DND-41 (cell line): ENCODE data around the gene MACF1.
"Not testable (repeated sequence)": the region's sequence is repeated elsewhere in the genome, so short reads cannot be mapped to it uniquely, and the experiment has no call there.

Experiments used
- ATAC-seq: fragments of 200-7000 bp; cut with Tn5 transposase; 3 replicates; pipeline ENCODE4 v1.9.1; 2021; ENCODE audit warnings: low read depth; ENCODE audit not compliant: insufficient read depth
- DNase-seq: peaks from one replicate; pipeline ENCODE4 v3.0.0-alpha.2; 2020
- H2AFZ ChIP-seq: 2 replicates; pipeline ENCODE4 v1.6.0; 2012; ENCODE audit warnings: low read depth, low read length
- H3K27ac ChIP-seq: 2 replicates; pipeline ENCODE4 v1.5.1; 2012; ENCODE audit warnings: low read length, inconsistent platforms
- H3K27me3 ChIP-seq: fragments of 200-600 bp; sonication (generic); 2 replicates; pipeline ENCODE4 v1.6.0; 2012; ENCODE audit warnings: low read length, mild to moderate bottlenecking, inconsistent platforms; ENCODE audit not compliant: insufficient read depth, poor library complexity
- H3K36me3 ChIP-seq: 2 replicates; pipeline ENCODE4 v1.5.1; 2012; ENCODE audit warnings: low read length, inconsistent platforms; ENCODE audit not compliant: insufficient read depth
- H3K4me1 ChIP-seq: 2 replicates; pipeline ENCODE4 v1.5.1; 2012; ENCODE audit warnings: mild to moderate bottlenecking, low read length; ENCODE audit not compliant: insufficient read depth
- H3K4me2 ChIP-seq: 2 replicates; pipeline ENCODE4 v1.6.0; 2012; ENCODE audit warnings: mild to moderate bottlenecking, moderate library complexity, low read length, inconsistent platforms; ENCODE audit not compliant: insufficient read depth
- H3K4me3 ChIP-seq, 2 experiments: fragments of 200-600 bp in 1 of 2; shearing (Covaris generic) in 1 of 2; 2 replicates each; pipeline ENCODE4 v1.5.1; 2012 to 2016; ENCODE audit warnings: inconsistent platforms in 2 of 2, low read length in 2 of 2, mild to moderate bottlenecking in 2 of 2, low read depth in 1 of 2, moderate library complexity in 1 of 2
- H3K79me2 ChIP-seq: 2 replicates; pipeline ENCODE4 v1.6.0; 2012; ENCODE audit warnings: low read length, inconsistent platforms; ENCODE audit not compliant: insufficient read depth
- H3K9ac ChIP-seq: 2 replicates; pipeline ENCODE4 v1.6.0; 2012; ENCODE audit warnings: low read depth, mild to moderate bottlenecking, inconsistent platforms, low read length, moderate library complexity
- H3K9me3 ChIP-seq: 2 replicates; pipeline ENCODE4 v1.5.1; 2012; ENCODE audit warnings: low read length, moderate library complexity, mild to moderate bottlenecking, inconsistent platforms; ENCODE audit not compliant: insufficient read depth, severe bottlenecking
- H4K20me1 ChIP-seq: 2 replicates; pipeline ENCODE4 v1.6.0; 2012; ENCODE audit warnings: low read length; ENCODE audit not compliant: insufficient read depth
- CTCF ChIP-seq: IDR thresholded peaks from 2 replicates; pipeline ENCODE4 v1.5.1; 2012; ENCODE audit warnings: borderline replicate concordance, low read length, moderate library complexity, mild to moderate bottlenecking; ENCODE audit not compliant: poor library complexity, severe bottlenecking; ENCODE audit errors: extremely low read depth
- EZH2 ChIP-seq: IDR thresholded peaks from 3 replicates; pipeline ENCODE4 v1.6.1; 2012; ENCODE audit warnings: borderline replicate concordance, low read depth, mild to moderate bottlenecking, moderate library complexity, low read length, inconsistent platforms; ENCODE audit not compliant: severe bottlenecking

The MACF1 gene

GRCh38 chr1:39517936-39518335, 313.4 kb downstream of the MACF1 start:
- not testable (repeated sequence) for H2AFZ ChIP-seq, H3K36me3 ChIP-seq, H3K4me3 ChIP-seq, H3K4me2 ChIP-seq, H3K79me2 ChIP-seq, DNase-seq, H3K9ac ChIP-seq, H3K27ac ChIP-seq, H3K27me3 ChIP-seq, ATAC-seq, H3K4me1 ChIP-seq, H4K20me1 ChIP-seq, H3K9me3 ChIP-seq

- H3K4me2 ChIP-seq, H3K9me3 ChIP-seq, H3K27me3 ChIP-seq, DNase-seq, H3K79me2 ChIP-seq, H3K36me3 ChIP-seq, H3K27ac ChIP-seq, ATAC-seq, H3K9ac ChIP-seq, H4K20me1 ChIP-seq, H2AFZ ChIP-seq, H3K4me1 ChIP-seq, H3K4me3 ChIP-seq: not testable (repeated sequence)
These were observed 314.9 kb downstream of the MACF1 start for GRCh38 chr1:39519376-39519775.

GRCh38 chr1:39522221-39522620, 317.7 kb downstream of the MACF1 start:
- not testable (repeated sequence) for H4K20me1 ChIP-seq, H3K4me1 ChIP-seq, H3K79me2 ChIP-seq, H3K27ac ChIP-seq, H3K4me3 ChIP-seq, H2AFZ ChIP-seq, H3K36me3 ChIP-seq, H3K27me3 ChIP-seq, H3K9me3 ChIP-seq, ATAC-seq, DNase-seq, H3K9ac ChIP-seq, H3K4me2 ChIP-seq

- Histone ChIP-seq H3K9ac (no peak overlapping the region), H3K4me1 (no peaks in the 10 kb centered on the region), H3K4me2 (no peak overlapping the region), H3K79me2 (no peaks in the 10 kb centered on the region), H3K9me3 (no peaks in the 10 kb centered on the region), H2AFZ (no peak overlapping the region), H3K4me3 (no peak overlapping the region), H4K20me1 (no peaks in the 10 kb centered on the region), H3K36me3 (peaks cover 10% of the 10 kb centered on the region), H3K27me3 (no peaks in the 10 kb centered on the region), H3K27ac (no peak overlapping the region)
- no peak for ATAC-seq
- DNase-seq = no peak
- TF ChIP-seq EZH2 = no peak
- TF ChIP-seq CTCF = no peak
These were observed 318.4 kb downstream of the MACF1 start for GRCh38 chr1:39522661-39523567.

- no peak overlapping the region for H3K4me2 ChIP-seq
- no peaks in the 10 kb centered on the region for H3K9me3 ChIP-seq
- no peaks in the 10 kb centered on the region for H4K20me1 ChIP-seq
- H3K9ac ChIP-seq = no peak overlapping the region
- H3K4me3 ChIP-seq = no peak overlapping the region
- no peaks in the 10 kb centered on the region for H3K79me2 ChIP-seq
- peaks cover 20% of the 10 kb centered on the region for H3K36me3 ChIP-seq
- no peak overlapping the region for H2AFZ ChIP-seq
- no peak for ATAC-seq
- TF ChIP-seq CTCF (no peak), EZH2 (no peak)
- DNase-seq = no peak
- no peaks in the 10 kb centered on the region for H3K4me1 ChIP-seq
- H3K27me3 ChIP-seq = no peaks in the 10 kb centered on the region
- no peak overlapping the region for H3K27ac ChIP-seq
These were observed 319.7 kb downstream of the MACF1 start for GRCh38 chr1:39524171-39524570.
